HCT116 (cell line): ENCODE results near the gene MMP15. TPM values are rescaled to one million over a fixed set of nuclear protein-coding genes. Genes with fewer than 3 reads are reported as not detected.
"Not testable (repeated sequence)": the region's sequence is repeated elsewhere in the genome, so short reads cannot be mapped to it uniquely, and the experiment has no call there.

ENCODE experiments used
- ATAC-seq: fragments of 200-7000 bp; cut with Tn5 transposase; 2 replicates; pipeline ENCODE4 v1.9.1; 2020; ENCODE audit warnings: mild to moderate bottlenecking, moderate library complexity
- BruUV-seq: library from RNA; stranded (reverse); fragments of 400-500 nt; replicated peaks from 2 replicates; lab custom pipeline; 2021; lab: Mats Ljungman, UMichigan
- CTCF ChIA-PET: fragments of 300-600 bp; sonication (Branson Sonifier 250); formaldehyde crosslinking; loops from one replicate; lab custom pipeline; 2021; ENCODE audit warnings: antibody characterized with exemption; lab: Charles Lee
- POLR2A ChIA-PET: fragments of 300-600, 350-600 bp; sonication (Branson Sonifier 250); formaldehyde crosslinking; loops from one replicate; lab custom pipeline; 2021; ENCODE audit warnings: antibody characterized with exemption; lab: Charles Lee
- RAD21 ChIA-PET, 2 experiments: fragments of 300-600 bp; sonication (Branson Sonifier 250); formaldehyde crosslinking; loops; one replicate each; lab custom pipeline; 2023; ENCODE audit warnings: low total read pairs in 2 of 2; ENCODE audit not compliant: uncharacterized antibody in 2 of 2, unreplicated experiment in 2 of 2, low non-redundant PET in 1 of 2; lab: Charles Lee
- DNase-seq: peaks from one replicate; pipeline ENCODE4 v3.0.0-alpha.2; 2010; ENCODE audit warnings: low read depth, low spot score
- H2AFZ ChIP-seq: fragments of 200-600 bp; shearing (Covaris generic), sonication (generic); 2 replicates; pipeline ENCODE4 v1.6.1; 2017; ENCODE audit warnings: low read depth, mixed run types, mixed read lengths, antibody characterized with exemption, low read length; ENCODE audit not compliant: poor library complexity, severe bottlenecking
- H3K27ac ChIP-seq: 2 replicates; pipeline ENCODE4 v1.5.1; 2012; ENCODE audit warnings: low read depth, low read length
- H3K27me3 ChIP-seq: fragments of 200-600 bp; sonication (generic); 2 replicates; pipeline ENCODE4 v1.6.1; 2016; ENCODE audit warnings: mixed run types, low read length, mixed read lengths; ENCODE audit not compliant: insufficient read depth
- H3K36me3 ChIP-seq, 2 experiments: fragments of 200-500 bp in 1 of 2; fragments of 200-600 bp in 1 of 2; sonication (Bioruptor generic) in 1 of 2; sonication (generic) in 1 of 2; 2 replicates each; pipeline versions ENCODE4 v1.5.1 to v1.6.1; 2014 to 2016; ENCODE audit warnings: low read length in 2 of 2, inconsistent platforms in 1 of 2, mixed read lengths in 1 of 2, mixed run types in 1 of 2; ENCODE audit not compliant: insufficient read depth in 2 of 2, control insufficient read depth in 1 of 2
- H3K4me1 ChIP-seq, 2 experiments: fragments of 200-600 bp in 1 of 2; sonication (generic) in 1 of 2; 2 replicates each; pipeline versions ENCODE4 v1.5.1 to v1.6.1; 2012 to 2017; ENCODE audit warnings: low read length in 2 of 2, inconsistent platforms in 1 of 2, mild to moderate bottlenecking in 1 of 2, mixed read lengths in 1 of 2, mixed run types in 1 of 2, moderate library complexity in 1 of 2; ENCODE audit not compliant: insufficient read depth in 2 of 2, control insufficient read depth in 1 of 2
- H3K4me2 ChIP-seq: fragments of 200-600 bp; sonication (generic); 2 replicates; pipeline ENCODE4 v1.6.1; 2017; ENCODE audit warnings: mixed run types, low read length, mixed read lengths
- H3K4me3 ChIP-seq, 2 experiments: fragments of 200-600 bp in 1 of 2; sonication (generic) in 1 of 2; replicated peaks in 1 of 2; 2 replicates each; pipeline ENCODE4 v1.5.1; 2011 to 2016; ENCODE audit warnings: low read length in 2 of 2, control low read depth in 1 of 2, low read depth in 1 of 2, mild to moderate bottlenecking in 1 of 2, mixed read lengths in 1 of 2, mixed run types in 1 of 2
- H3K79me2 ChIP-seq: fragments of 200-600 bp; sonication (generic); 2 replicates; pipeline ENCODE4 v1.6.1; 2017; ENCODE audit warnings: mild to moderate bottlenecking, mixed run types, low read length, moderate library complexity, mixed read lengths; ENCODE audit not compliant: insufficient read depth
- H3K9ac ChIP-seq: fragments of 200-600 bp; sonication (generic); 2 replicates; pipeline ENCODE4 v1.6.1; 2016; ENCODE audit warnings: low read length, mixed read lengths
- H3K9me2 ChIP-seq: fragments of 200-600 bp; sonication (generic), shearing (Covaris generic); 2 replicates; pipeline ENCODE4 v1.6.1; 2017; ENCODE audit warnings: mixed run types, mild to moderate bottlenecking, moderate library complexity; ENCODE audit not compliant: insufficient read depth
- H3K9me3 ChIP-seq, 2 experiments: fragments of 200-500 bp in 1 of 2; fragments of 200-600 bp in 1 of 2; sonication (Bioruptor generic) in 1 of 2; sonication (generic) in 1 of 2; 2 replicates each; pipeline ENCODE4 v1.6.1; 2014 to 2017; ENCODE audit warnings: low read length in 2 of 2, mixed read lengths in 2 of 2, inconsistent platforms in 1 of 2, low read depth in 1 of 2, mild to moderate bottlenecking in 1 of 2, mixed run types in 1 of 2, moderate library complexity in 1 of 2; ENCODE audit not compliant: control insufficient read depth in 1 of 2, insufficient read depth in 1 of 2
- H4K20me1 ChIP-seq: fragments of 200-600 bp; sonication (generic), shearing (Covaris generic); 2 replicates; pipeline ENCODE4 v1.6.1; 2017; ENCODE audit warnings: mixed run types, mild to moderate bottlenecking, moderate library complexity; ENCODE audit not compliant: insufficient read depth
- ATF3 ChIP-seq: IDR thresholded peaks from 2 replicates; pipeline ENCODE4 v1.6.1; 2012
- EZH2 ChIP-seq: fragments of 200-600 bp; sonication (generic); IDR thresholded peaks from 2 replicates; pipeline ENCODE4 v1.6.1; 2017; ENCODE audit warnings: antibody characterized with exemption, mixed run types
- EZH2phosphoT487 ChIP-seq: fragments of 200-600 bp; IDR thresholded peaks from 2 replicates; pipeline ENCODE4 v1.6.1; 2018; ENCODE audit warnings: antibody characterized with exemption, borderline replicate concordance
- FOSL1 ChIP-seq: IDR thresholded peaks from 2 replicates; pipeline ENCODE4 v1.6.1; 2012; ENCODE audit warnings: low read depth
- JUND ChIP-seq: IDR thresholded peaks from 2 replicates; pipeline ENCODE4 v1.6.1; 2012
- MAX ChIP-seq: IDR thresholded peaks from 2 replicates; pipeline ENCODE4 v1.6.1; 2012
- POLR2AphosphoS5 ChIP-seq: IDR thresholded peaks from 2 replicates; pipeline ENCODE4 v1.6.1; 2011; ENCODE audit warnings: mild to moderate bottlenecking, low read depth, low read length, moderate library complexity
- REST ChIP-seq: IDR thresholded peaks from 2 replicates; pipeline ENCODE4 v1.6.1; 2012; ENCODE audit warnings: low read depth
- SIN3A ChIP-seq: IDR thresholded peaks from 2 replicates; pipeline ENCODE4 v1.6.1; 2012; ENCODE audit warnings: low read depth
- TCF7L2 ChIP-seq: IDR thresholded peaks from 2 replicates; pipeline ENCODE4 v1.7.0; 2011; ENCODE audit warnings: borderline replicate concordance, inconsistent platforms; ENCODE audit not compliant: insufficient read depth, insufficient read length; ENCODE audit errors: extremely low read depth
- YY1 ChIP-seq: IDR thresholded peaks from 2 replicates; pipeline ENCODE4 v1.6.1; 2011; ENCODE audit warnings: low read length, low read depth, moderate library complexity, mild to moderate bottlenecking; ENCODE audit not compliant: insufficient replicate concordance; ENCODE audit errors: extremely low read depth
- ZNF274 ChIP-seq: fragments of 200-500 bp; sonication (Bioruptor generic); IDR thresholded peaks from 2 replicates; pipeline ENCODE4 v1.6.1; 2014; ENCODE audit warnings: mild to moderate bottlenecking, low read depth, low read length, inconsistent platforms
- intact Hi-C: fragments of 100-400 bp; cut with micrococcal nuclease; formaldehyde crosslinking; loops from 2 replicates; pipeline ENCODE4 v1.10.0; 2022
- total RNA-seq: library from RNA; stranded (reverse); gene quantifications from one replicate; pipeline ENCODE4 v1.2.1, GENCODE V29; 2021; ENCODE audit not compliant: unreplicated experiment

MMP15 gene
- total RNA-seq, 1 experiment from 2014 or later = 38.5 TPM

GRCh38 chr16:58094791-58095574 is 69.4 kb downstream of the MMP15 start (continued):
- no peak for TF ChIP-seq FOSL1

GRCh38 chr16:58095575-58095960 is 70.0 kb downstream of the MMP15 start:
- H3K4me2 ChIP-seq, H2AFZ ChIP-seq, DNase-seq, H3K27ac ChIP-seq, BruUV-seq, RAD21 ChIA-PET, H3K27me3 ChIP-seq, ATAC-seq, H3K4me3 ChIP-seq, H3K9ac ChIP-seq, H3K9me2 ChIP-seq, H3K9me3 ChIP-seq, H3K36me3 ChIP-seq, H3K79me2 ChIP-seq, intact Hi-C loops, H4K20me1 ChIP-seq: not testable (repeated sequence)
- H3K4me1 ChIP-seq = peaks cover 0 to 16% of the 10 kb centered on the region in 2 experiments; a peak in 2 of 4 replicates
- POLR2A ChIA-PET = interaction anchor here (0.6 kb wide), 1 partner anchor 33 kb away, joined by 3 read pairs; no protein-coding TSS in a partner anchor
- CTCF ChIA-PET = interaction anchor here (1.9 kb wide), 1 partner anchor 26 kb away, joined by 4 read pairs; no protein-coding TSS in a partner anchor

GRCh38 chr16:58096249-58096648 is 70.7 kb downstream of the MMP15 start:
- H3K9me3 ChIP-seq = no peaks in the 10 kb centered on the region
- no peaks in the 10 kb centered on the region for H3K9me2 ChIP-seq
- no peak overlapping the region for H3K4me3 ChIP-seq
- DNase-seq (no peak), ATAC-seq (no peak)
- RAD21 ChIA-PET = no interaction called here
- no peaks in the 10 kb centered on the region for H4K20me1 ChIP-seq
- H3K9ac ChIP-seq = no peak overlapping the region
- no peak overlapping the region for H2AFZ ChIP-seq
- no TSS peak for BruUV-seq
- H3K79me2 ChIP-seq = no peaks in the 10 kb centered on the region
- no peak overlapping the region for H3K4me2 ChIP-seq
- CTCF ChIA-PET = interaction anchor here (1.4 to 1.9 kb wide), 2 partner anchors 13 to 16 kb away, joined by 4 to 15 read pairs; no protein-coding TSS in a partner anchor
- intact Hi-C loops = no loop called here
- TF ChIP-seq ZNF274 (no peak), MAX (no peak), TCF7L2 (no peak), YY1 (no peak), ATF3 (no peak), JUND (no peak), REST (no peak), SIN3A (no peak), POLR2AphosphoS5 (no peak), EZH2 (no peak), EZH2phosphoT487 (no peak)
- peaks cover 0 to 16% of the 10 kb centered on the region in 2 experiments; a peak in 2 of 4 replicates for H3K4me1 ChIP-seq
- H3K36me3 ChIP-seq = no peaks in the 10 kb centered on the region
- no peak overlapping the region for H3K27ac ChIP-seq
- POLR2A ChIA-PET = interaction anchor here (0.6 kb wide), 1 partner anchor 34 kb away, joined by 3 read pairs; no protein-coding TSS in a partner anchor
- H3K27me3 ChIP-seq = no peaks in the 10 kb centered on the region
